KOPT-K1 (cell line): ENCODE data around the gene CALD1.

Experiments used
- H3K27ac ChIP-seq: fragments of 200-600 bp; sonication (generic); 2 replicates; pipeline ENCODE4 v1.5.1; 2016; ENCODE audit warnings: antibody characterized with exemption, mild to moderate bottlenecking, low read depth, low read length; ENCODE audit not compliant: poor library complexity, severe bottlenecking
- H3K36me3 ChIP-seq: fragments of 200-600 bp; sonication (generic); 2 replicates; pipeline ENCODE4 v1.5.1; 2017; ENCODE audit warnings: antibody characterized with exemption, mild to moderate bottlenecking, low read length, moderate library complexity; ENCODE audit not compliant: insufficient read depth
- H3K9me3 ChIP-seq: fragments of 200-600 bp; sonication (generic); 2 replicates; pipeline ENCODE4 v1.5.1; 2017; ENCODE audit warnings: antibody characterized with exemption, low read length, mild to moderate bottlenecking; ENCODE audit not compliant: insufficient read depth, poor library complexity, severe bottlenecking

Gene CALD1

DNA sequence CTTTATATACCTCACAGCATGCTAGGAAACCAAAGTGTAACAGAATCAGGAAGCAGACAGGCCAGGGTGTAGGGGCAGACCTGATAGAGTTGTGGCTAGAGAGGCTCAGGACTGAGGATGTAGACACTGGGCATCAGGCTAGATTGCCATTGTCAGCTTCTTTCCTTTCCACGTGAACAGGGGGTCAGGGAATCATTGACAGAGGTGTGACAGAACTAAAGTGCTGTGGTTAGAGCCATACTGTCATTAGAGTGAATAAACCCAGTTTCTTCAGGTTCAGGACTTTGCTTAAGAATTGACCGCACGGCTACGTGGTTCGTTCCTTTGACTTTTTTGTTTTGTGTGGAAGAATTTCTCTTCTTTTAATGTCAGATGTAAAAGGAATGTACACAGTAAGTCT is 90.7 kb downstream of the CALD1 start:
- no peaks in the 10 kb centered on the region for H3K36me3 ChIP-seq
- H3K27ac ChIP-seq = no peak overlapping the region
- H3K9me3 ChIP-seq = no peaks in the 10 kb centered on the region

DNA sequence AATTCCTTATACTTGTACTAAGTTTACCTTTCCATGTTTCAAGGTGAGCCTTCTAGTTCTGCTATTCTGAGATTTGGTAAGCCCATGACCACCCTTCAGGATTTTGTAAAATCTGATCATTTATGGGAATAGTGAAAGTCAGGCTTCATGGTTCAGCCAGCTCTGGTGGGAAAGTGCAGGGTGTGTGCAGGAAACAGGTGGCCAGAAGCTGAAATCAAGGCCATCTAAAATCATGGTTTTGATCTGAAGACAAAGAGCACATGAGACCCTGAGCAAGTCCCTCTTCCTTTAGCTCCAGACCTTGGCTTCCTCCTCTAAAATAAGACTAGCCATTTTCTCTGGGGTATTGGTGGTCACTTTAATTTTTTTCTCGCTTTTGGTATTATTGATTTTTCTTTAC is 91.3 kb downstream of the CALD1 start:
- Histone ChIP-seq H3K27ac (no peak overlapping the region), H3K36me3 (no peaks in the 10 kb centered on the region), H3K9me3 (no peaks in the 10 kb centered on the region)

DNA sequence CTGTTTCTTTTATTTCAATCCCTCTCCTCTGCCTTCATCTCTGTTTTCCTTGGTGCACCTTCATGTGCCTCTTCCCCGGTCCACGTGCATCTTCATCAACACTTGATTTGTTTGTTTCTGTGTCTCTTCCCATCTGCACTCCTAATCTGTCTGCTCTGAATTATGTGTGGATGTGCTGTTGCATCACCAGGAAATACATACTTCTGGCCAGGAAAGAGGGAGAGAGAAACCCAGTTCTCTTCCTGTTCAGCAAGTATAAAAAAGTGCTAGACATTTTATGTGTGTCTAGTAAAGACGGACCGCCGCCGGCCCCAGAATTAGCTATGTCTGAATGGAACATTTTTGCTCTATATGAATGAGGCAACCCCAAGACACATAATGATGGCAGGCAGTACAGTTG is 93.8 kb downstream of the CALD1 start:
- H3K27ac ChIP-seq = no peak overlapping the region
- H3K9me3 ChIP-seq = no peaks in the 10 kb centered on the region

DNA sequence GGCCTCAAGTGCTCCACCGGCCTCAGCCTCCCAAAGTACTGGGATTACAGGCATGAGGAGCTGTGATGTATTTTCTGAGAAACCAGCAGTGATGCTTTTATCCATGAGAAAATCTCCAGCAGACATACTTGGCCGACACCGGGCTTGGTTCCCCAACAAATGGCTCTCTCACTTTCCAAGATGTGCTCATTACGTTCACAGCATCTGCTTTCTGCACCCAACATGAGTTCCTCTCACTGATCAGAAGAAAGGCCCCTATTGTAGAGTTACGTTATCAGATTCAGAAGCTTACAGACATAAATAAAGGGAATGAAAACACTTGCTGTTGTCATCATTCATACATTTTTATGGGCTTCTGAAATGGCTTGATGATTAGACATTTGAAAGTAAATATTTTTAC is 95.0 kb downstream of the CALD1 start:
- H3K9me3 ChIP-seq = no peaks in the 10 kb centered on the region
- no peaks in the 10 kb centered on the region for H3K36me3 ChIP-seq
- no peak overlapping the region for H3K27ac ChIP-seq

More for the DNA sequence above, 93.8 kb downstream of the CALD1 start:
- H3K36me3 ChIP-seq = no peaks in the 10 kb centered on the region

DNA sequence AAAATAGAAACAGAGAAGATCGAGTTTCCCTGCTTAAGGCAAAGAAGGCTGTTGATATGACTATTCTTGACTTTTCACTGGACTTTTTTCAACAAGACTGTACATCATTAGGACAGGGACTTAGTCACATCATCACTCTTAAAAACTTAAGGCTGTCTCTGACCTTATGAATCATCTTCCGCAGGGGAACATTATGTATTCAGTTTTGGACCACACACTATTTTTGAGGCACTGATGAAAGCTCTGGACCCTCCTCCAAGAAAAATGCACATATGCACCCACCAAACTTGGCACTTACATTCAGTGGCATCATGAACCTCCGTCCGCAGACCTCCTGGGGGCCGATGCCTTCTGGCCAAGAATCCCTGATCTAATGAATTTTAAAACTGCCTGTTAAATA is 96.4 kb downstream of the CALD1 start:
- Histone ChIP-seq H3K9me3 (no peaks in the 10 kb centered on the region), H3K36me3 (no peaks in the 10 kb centered on the region), H3K27ac (no peak overlapping the region)

DNA sequence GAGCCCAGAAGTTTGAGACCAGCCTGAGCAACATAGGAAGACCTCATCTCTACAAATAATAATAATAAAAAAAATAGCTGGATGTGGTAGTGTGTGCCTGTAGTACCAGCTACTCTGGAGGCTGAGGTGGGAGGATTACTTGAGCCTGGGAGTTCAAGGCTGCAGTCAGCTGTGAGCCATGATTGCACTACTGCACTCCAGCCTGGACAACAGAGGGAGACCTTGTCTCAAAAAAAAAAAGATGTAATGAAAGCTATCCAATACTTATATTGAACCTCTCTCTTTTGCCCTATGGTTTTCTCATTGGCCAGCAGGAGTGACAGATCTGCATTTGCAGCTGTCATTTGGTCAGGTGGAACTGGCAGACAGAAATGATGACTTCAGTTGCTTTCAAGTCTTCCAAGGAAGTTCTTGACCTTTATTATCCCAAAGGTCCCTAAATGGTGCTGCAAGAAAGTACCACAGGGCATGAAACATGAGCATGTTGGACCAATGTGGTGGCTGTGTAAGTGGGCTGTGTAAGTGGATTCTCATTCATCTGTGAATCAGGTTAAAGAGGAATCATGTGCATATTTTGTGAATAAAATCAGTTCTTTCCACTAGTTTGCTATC is 99.4 kb downstream of the CALD1 start:
- Histone ChIP-seq H3K36me3 (no peaks in the 10 kb centered on the region), H3K27ac (no peak overlapping the region), H3K9me3 (no peaks in the 10 kb centered on the region)

DNA sequence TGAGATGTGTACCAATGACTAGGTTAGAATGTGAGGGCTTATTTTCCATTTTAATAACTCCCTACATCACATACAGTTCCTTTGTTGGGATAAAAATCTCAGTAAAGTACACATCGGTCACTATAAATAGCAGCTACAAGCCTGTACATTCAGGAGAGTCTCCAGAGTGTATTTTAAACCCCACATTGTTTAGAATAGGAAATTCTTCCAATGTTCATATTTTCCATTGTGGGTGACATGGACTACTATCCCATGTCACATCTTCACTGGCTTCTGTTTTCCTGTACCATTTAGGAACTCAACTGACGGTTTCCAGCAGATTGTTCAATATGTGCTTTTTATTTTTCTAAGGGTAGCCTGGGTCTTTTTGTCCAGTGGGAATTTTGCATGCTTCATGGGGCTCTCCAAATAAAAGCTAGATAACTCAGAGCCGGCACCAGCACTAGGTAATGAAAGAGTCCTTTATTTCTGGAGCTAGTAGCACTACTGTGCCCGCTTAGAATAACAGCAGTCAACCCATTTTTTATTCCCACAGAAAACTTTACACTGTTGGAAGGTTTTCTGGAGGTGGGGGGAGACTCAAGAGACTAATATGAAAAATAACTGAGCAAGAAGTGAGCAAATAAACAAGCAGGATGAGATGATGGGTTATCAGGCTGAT is 100.5 kb downstream of the CALD1 start:
- no peaks in the 10 kb centered on the region for H3K9me3 ChIP-seq
- no peaks in the 10 kb centered on the region for H3K36me3 ChIP-seq
- H3K27ac ChIP-seq = no peak overlapping the region

DNA sequence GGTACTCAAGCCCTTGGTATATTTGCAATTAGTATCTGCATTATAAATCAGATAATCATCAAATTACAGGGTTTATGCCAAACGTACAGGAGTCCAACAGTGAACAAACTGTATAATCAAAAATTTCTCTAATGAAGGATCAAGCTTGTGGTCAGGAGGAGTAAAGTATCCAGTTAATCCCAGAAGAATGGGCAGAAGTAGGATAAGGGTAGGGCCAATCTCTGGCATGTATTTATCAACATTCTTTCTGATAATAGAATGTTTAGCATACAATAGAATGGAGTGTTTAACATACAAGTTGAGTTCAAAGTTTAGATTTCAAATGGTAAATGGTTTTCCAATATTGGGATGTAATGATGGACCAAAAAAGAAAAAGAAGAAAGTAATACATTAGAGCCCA is 103.0 kb downstream of the CALD1 start:
- Histone ChIP-seq H3K36me3 (no peaks in the 10 kb centered on the region), H3K27ac (no peak overlapping the region), H3K9me3 (no peaks in the 10 kb centered on the region)

DNA sequence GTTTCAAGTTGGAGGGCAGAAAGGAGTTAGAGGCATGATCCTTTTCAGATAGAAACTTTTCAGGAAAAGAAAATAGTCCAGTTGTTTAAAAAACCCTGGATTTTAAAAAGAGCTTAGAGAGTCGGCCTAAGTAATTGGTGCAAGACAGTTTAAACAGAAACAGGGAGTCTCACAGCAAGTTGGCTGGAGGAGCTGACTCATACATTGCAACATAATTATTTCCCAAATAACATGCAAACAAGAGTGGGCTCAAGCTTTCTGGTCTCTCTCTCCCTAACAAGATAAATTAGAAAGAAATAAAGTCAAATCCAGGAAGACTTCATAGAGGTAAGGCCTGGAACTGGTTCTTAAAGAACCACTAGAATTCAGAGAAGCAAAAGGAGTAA is 106.5 kb downstream of the CALD1 start:
- H3K36me3 ChIP-seq = no peaks in the 10 kb centered on the region
- no peaks in the 10 kb centered on the region for H3K9me3 ChIP-seq
- H3K27ac ChIP-seq = no peak overlapping the region

DNA sequence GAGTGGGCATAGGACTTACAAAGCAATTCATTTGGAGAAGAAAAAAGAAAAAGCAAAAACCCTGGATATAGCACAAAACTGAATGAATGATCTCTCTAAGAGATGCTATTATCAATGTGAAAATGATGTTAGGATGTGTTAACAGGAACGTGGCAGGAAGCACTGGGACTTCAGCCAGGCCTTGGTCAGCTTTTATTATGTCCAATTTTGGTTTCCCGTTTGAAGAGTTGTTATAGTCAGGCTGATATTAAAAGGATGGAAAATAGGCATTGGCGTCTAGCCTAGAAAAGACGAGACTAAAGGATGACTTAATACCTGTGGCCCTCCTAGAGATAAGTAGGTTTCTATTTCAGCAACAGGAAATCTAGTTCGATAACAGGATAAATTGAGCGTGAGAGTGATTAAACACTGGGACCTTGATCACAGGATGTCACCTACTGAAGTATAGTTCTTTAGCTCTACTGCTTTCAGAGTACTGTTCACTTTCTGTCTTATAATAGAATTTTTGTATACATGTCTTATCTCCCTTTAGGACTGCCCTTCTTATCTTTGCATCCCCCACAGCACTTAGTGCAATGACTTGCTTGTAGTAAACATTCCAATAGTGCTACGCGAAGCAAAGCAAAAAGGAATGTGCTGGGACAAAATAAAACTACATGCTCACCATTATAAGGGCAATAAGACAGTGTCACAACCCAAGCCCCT is 107.1 kb downstream of the CALD1 start:
- Histone ChIP-seq H3K9me3 (no peaks in the 10 kb centered on the region), H3K27ac (no peak overlapping the region), H3K36me3 (no peaks in the 10 kb centered on the region)

DNA sequence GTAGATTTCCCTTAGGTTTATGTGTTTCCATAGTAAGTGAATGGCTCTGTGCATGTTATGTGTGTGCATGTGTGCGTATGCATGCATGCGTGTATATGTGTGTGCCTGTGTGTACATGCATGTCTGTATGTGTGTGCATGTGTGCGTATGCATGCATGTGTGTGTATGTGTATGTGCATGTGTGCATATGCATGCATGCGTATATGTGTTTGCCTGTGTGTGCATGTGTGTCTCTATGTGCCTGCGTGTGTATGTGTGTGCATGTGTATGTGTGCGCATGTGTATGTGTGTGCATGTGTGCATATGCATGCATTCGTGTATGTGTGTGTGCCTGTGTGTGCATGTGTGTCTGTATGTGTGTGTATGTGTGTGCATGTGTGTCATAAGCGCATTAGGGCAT is 108.1 kb downstream of the CALD1 start:
- Histone ChIP-seq H3K9me3 (no peaks in the 10 kb centered on the region), H3K36me3 (no peaks in the 10 kb centered on the region), H3K27ac (no peak overlapping the region)

DNA sequence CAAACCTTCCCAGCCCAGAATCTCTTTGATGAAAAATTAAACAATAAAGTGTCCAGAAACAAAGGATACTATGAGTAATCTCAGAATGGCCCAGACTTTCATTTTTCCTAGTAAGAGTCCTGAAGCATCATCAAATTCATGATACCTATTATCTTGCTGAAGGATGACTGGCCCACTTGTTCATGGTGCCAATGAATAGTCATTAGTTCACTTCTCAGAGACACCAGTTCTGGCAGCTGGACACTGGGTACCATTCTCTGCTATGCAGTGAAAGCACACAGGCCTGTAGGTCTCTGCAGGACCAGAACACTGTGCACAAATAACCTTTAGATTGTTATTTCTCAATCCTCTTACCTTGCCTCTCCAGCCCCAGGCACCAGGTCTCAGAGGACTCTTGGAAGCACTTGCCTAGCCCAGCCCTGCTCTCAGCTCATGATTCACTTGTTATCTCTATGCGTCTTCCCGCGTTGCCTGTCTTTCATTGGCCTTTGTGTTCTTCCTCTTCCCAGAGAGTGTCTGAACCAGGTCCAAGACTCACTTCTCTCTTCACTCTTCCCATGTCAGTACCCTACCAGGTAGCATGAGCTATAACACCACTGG is 108.8 kb downstream of the CALD1 start:
- Histone ChIP-seq H3K36me3 (no peaks in the 10 kb centered on the region), H3K9me3 (no peaks in the 10 kb centered on the region), H3K27ac (no peak overlapping the region)

DNA sequence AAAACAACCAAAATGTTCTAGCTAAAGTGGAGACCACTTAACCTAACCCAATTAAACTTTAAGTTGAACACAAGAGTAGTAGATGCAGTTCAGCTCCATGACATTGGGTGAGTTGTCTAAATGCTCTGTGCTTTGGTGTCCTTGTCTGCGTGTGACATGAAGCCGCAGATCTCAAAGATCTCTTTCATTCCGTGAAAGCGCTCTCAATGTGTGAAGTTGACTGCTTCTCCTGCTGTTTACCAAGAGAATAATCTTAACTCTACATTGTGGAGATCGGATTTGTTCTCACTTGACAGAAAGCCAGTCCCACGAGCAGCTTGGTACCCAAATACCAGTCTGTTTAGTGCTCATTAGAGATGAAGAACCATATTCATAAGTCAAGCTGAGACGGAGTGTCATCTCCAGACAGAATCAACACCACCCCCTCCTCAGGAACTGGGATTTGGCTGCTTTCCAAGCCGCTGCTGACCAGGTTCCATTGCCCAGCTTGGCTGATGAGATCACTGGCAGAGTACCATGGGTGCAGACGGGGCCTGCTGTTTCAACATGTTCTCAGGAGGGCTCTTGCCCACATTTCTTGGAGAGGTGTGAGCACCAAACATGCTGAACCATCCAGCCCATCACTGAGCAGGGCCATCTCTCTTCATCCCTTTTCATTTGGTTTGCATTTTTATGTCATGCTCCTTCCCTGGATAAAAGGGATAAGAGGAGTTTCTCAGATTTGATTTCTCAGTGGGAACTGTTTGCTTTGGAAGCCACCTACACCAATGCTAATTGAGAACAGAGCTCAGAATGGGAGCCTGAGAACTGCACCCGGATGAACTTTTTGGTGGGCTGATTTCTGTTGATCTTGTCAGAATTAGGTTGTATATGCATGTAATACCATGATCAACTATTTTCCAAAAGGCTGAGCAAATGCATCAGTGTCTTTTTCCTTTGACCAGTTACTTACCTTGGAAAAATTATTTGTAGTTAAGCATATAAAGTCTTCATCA is 111.1 kb downstream of the CALD1 start:
- peaks cover 2% of the 10 kb centered on the region for H3K9me3 ChIP-seq
- no peaks in the 10 kb centered on the region for H3K36me3 ChIP-seq
- H3K27ac ChIP-seq = no peak overlapping the region

DNA sequence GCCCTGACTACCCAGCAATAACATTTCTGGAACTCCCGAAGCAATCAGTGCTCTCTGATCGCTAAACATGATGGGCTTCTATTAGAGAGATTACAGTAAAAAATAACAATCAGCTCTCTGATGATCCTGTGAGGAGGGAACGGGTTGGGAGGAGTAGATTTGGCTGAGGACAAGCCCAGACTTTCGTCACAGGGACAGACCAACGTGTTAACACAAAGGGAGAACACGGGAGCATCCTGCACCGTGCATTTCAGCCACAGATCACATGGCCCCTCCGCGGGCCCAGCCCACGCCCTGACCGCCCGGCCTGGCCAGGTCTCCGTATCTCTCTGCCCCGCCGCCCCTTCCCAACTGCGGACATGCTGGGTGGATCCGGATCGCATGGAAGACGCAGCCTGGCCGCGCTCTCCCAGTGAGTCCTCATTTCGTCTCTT is 111.8 kb downstream of the CALD1 start:
- Histone ChIP-seq H3K27ac (no peak overlapping the region), H3K9me3 (peaks cover 10% of the 10 kb centered on the region), H3K36me3 (no peaks in the 10 kb centered on the region)
